RWPE2 (cell line): Measurements from ENCODE around the gene FABP6.

Experiments used
- ATAC-seq: fragments of 200-7000 bp; cut with Tn5 transposase; 3 replicates; pipeline ENCODE4 v1.9.1; 2021; ENCODE audit warnings: low read depth
- DNase-seq: peaks from one replicate; pipeline ENCODE4 v3.0.0-alpha.2; 2020; ENCODE audit warnings: low spot score
- H3K27ac ChIP-seq: fragments of 450-650 bp; 2 replicates; pipeline ENCODE4 v1.5.1; 2017; ENCODE audit warnings: mild to moderate bottlenecking; ENCODE audit not compliant: poor library complexity, severe bottlenecking
- H3K27me3 ChIP-seq: fragments of 250-450 bp; sonication (Bioruptor Pico); 2 replicates; pipeline ENCODE4 v1.5.1; 2021; ENCODE audit warnings: mild to moderate bottlenecking, moderate library complexity; ENCODE audit not compliant: insufficient read depth, poor library complexity, severe bottlenecking
- H3K36me3 ChIP-seq: fragments of 250-450 bp; sonication (Bioruptor Pico); 2 replicates; pipeline ENCODE4 v1.5.1; 2020; ENCODE audit warnings: low read depth, mild to moderate bottlenecking, moderate library complexity
- H3K4me1 ChIP-seq: fragments of 250-450 bp; sonication (Bioruptor Pico); 2 replicates; pipeline ENCODE4 v1.5.1; 2021; ENCODE audit warnings: mild to moderate bottlenecking, moderate library complexity; ENCODE audit not compliant: insufficient read depth, poor library complexity, severe bottlenecking
- H3K4me3 ChIP-seq: fragments of 250-450 bp; sonication (Bioruptor Pico); 2 replicates; pipeline ENCODE4 v1.5.1; 2021; ENCODE audit warnings: mild to moderate bottlenecking, moderate library complexity; ENCODE audit not compliant: severe bottlenecking
- H3K9me3 ChIP-seq: fragments of 250-450 bp; sonication (Bioruptor Pico); 2 replicates; pipeline ENCODE4 v1.5.1; 2021; ENCODE audit warnings: mild to moderate bottlenecking, moderate library complexity; ENCODE audit not compliant: severe bottlenecking
- CTCF ChIP-seq: fragments of 450-650 bp; IDR thresholded peaks from one replicate; pipeline ENCODE4 v1.5.1; 2017; ENCODE audit warnings: mild to moderate bottlenecking, moderate library complexity; ENCODE audit not compliant: poor library complexity, severe bottlenecking

The FABP6 gene

GRCh38 chr5:160286947-160287346, 57.6 kb downstream of the FABP6 start:
- no peaks in the 10 kb centered on the region for H3K27me3 ChIP-seq
- peak overlapping the region; percentile 93 for H3K27ac ChIP-seq
- H3K4me3 ChIP-seq: no peak overlapping the region
- ATAC-seq (no peak), DNase-seq (no peak)
- peaks cover 49% of the 10 kb centered on the region for H3K4me1 ChIP-seq
- H3K9me3 ChIP-seq: no peaks in the 10 kb centered on the region
- peaks cover 6% of the 10 kb centered on the region for H3K36me3 ChIP-seq
- no peak for TF ChIP-seq CTCF

- H3K4me1 ChIP-seq: peaks cover 54% of the 10 kb centered on the region
- H3K27ac ChIP-seq: peak overlapping the region; percentile 93
- ATAC-seq (peak; percentile 50), DNase-seq (no peak)
- H3K27me3 ChIP-seq: no peaks in the 10 kb centered on the region
- peaks cover under 1% of the 10 kb centered on the region for H3K36me3 ChIP-seq
- no peaks in the 10 kb centered on the region for H3K9me3 ChIP-seq
- no peak for TF ChIP-seq CTCF
- no peak overlapping the region for H3K4me3 ChIP-seq
Observed at GRCh38 chr5:160287378-160288051, 58.2 kb downstream of the FABP6 start.
